Common myeloid progenitor, CD34-positive (primary cell): ENCODE results near the gene TMEM132D.

Experiments used
- CTCF ChIA-PET: fragments of 350-600 bp; sonication (Branson Sonifier 250); formaldehyde crosslinking; loops from one replicate; lab custom pipeline; 2021; ENCODE audit warnings: antibody characterized with exemption; lab: Charles Lee
- POLR2A ChIA-PET: fragments of 350-600 bp; sonication (Branson Sonifier 250); formaldehyde crosslinking; loops from one replicate; lab custom pipeline; 2021; ENCODE audit warnings: antibody characterized with exemption; lab: Charles Lee
- DNase-seq, 3 donors: peaks; one replicate each; pipeline versions ENCODE4 v3.0.0 to v3.0.0-alpha.2; 2013
- H3K27ac ChIP-seq, 2 experiments: 1 replicate in 1 of 2; 2 replicates in 1 of 2; pipeline ENCODE4 v1.7.0; 2013; ENCODE audit warnings: inconsistent platforms in 2 of 2, low read length in 2 of 2, mild to moderate bottlenecking in 2 of 2, low read depth in 1 of 2, moderate library complexity in 1 of 2; ENCODE audit not compliant: severe bottlenecking in 2 of 2, insufficient read depth in 1 of 2, poor library complexity in 1 of 2
- H3K27me3 ChIP-seq, 5 experiments: replicated peaks in 2 of 5; 1 replicate in 3 of 5; 2 replicates in 2 of 5; pipeline versions ENCODE4 v1.6.1 to v1.7.0; 2013; ENCODE audit warnings: low read length in 4 of 5, mild to moderate bottlenecking in 2 of 5, moderate library complexity in 2 of 5, inconsistent platforms in 1 of 5; ENCODE audit not compliant: insufficient read depth in 5 of 5, control insufficient read depth in 4 of 5
- H3K36me3 ChIP-seq, 4 experiments: 1 replicate in 2 of 4; 2 replicates in 2 of 4; pipeline versions ENCODE4 v1.6.1 to v1.7.0; 2013; ENCODE audit warnings: low read length in 3 of 4, control low read depth in 1 of 4, mild to moderate bottlenecking in 1 of 4; ENCODE audit not compliant: control insufficient read depth in 4 of 4, insufficient read depth in 4 of 4
- H3K4me1 ChIP-seq, 4 experiments: 1 replicate in 3 of 4; 2 replicates in 1 of 4; pipeline versions ENCODE4 v1.6.1 to v1.7.1; 2013; ENCODE audit warnings: low read length in 3 of 4, mild to moderate bottlenecking in 3 of 4, control low read depth in 1 of 4, inconsistent platforms in 1 of 4, moderate library complexity in 1 of 4; ENCODE audit not compliant: control insufficient read depth in 4 of 4, insufficient read depth in 4 of 4; ENCODE audit errors: control extremely low read depth in 1 of 4
- H3K4me3 ChIP-seq, 7 experiments: 1 replicate in 4 of 7; 2 replicates in 3 of 7; pipeline versions ENCODE4 v1.5.1 to v1.7.0; 2013; ENCODE audit warnings: mild to moderate bottlenecking in 7 of 7, low read length in 6 of 7, moderate library complexity in 6 of 7, inconsistent platforms in 2 of 7, low read depth in 2 of 7, control low read depth in 1 of 7; ENCODE audit not compliant: insufficient read depth in 4 of 7, control insufficient read depth in 1 of 7; ENCODE audit errors: extremely low read depth in 1 of 7
- H3K9me3 ChIP-seq, 5 experiments: 1 replicate in 4 of 5; 2 replicates in 1 of 5; pipeline versions ENCODE4 v1.6.1 to v1.7.1; 2013; ENCODE audit warnings: low read length in 4 of 5, mild to moderate bottlenecking in 2 of 5, inconsistent platforms in 1 of 5, low read depth in 1 of 5, moderate library complexity in 1 of 5; ENCODE audit not compliant: control insufficient read depth in 4 of 5, insufficient read depth in 2 of 5; ENCODE audit errors: control extremely low read depth in 1 of 5
- WGBS: methylation state at CpG from one replicate; pipeline ENCODE4 v1.1.5; 2013; ENCODE audit not compliant: insufficient coverage; 5-methylcytosine and 5-hydroxymethylcytosine counted together

Gene TMEM132D

DNA sequence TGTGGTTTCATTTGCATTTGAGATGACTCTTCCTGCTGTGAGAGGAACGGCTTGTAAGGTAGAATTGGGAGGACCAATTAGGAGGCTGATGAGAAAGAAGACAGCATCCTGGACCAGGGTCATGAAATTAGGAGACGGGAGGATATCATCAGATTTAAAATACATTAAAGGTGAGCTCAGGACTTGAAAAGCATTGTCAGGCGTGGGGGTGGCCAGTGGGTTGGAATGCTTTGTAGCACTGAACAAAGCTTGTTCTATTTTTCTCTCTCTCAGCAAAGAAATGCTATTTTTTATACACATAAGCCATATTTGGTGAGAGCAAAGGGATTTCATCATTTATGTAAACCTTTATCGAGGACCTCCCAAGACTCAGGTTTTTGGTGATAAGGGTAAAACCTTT is 157.5 kb downstream of the TMEM132D start:
- H3K4me3 ChIP-seq: no peak overlapping the region
- no peaks in the 10 kb centered on the region for H3K36me3 ChIP-seq
- H3K4me1 ChIP-seq: no peaks in the 10 kb centered on the region
- ChIA-PET CTCF (no interaction called here), POLR2A (no interaction called here)
- no peak overlapping the region for H3K27ac ChIP-seq
- DNase-seq: no peak
- H3K9me3 ChIP-seq: no peaks in the 10 kb centered on the region
- no peaks in the 10 kb centered on the region for H3K27me3 ChIP-seq
- 75% methylated on average over 1 of the region's 4 CpGs for WGBS

DNA sequence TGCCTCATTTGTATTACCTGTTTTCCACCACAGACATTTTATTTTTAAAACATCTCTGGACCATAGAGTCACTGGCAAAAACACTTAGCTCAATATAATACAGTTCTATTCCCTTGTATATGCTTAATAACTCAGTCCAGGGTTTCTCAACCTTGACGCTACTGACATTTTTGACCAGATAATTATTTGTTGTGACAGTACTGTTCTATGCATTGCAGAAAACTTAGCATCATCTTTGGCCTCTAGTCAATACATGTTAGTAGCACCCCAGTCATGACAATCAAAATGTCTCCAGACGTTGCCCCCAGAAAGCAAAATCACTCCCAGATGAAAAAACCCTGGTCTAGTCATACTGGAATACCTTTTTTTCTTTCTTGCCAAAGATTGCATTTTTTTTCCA is 174.7 kb downstream of the TMEM132D start:
- Histone ChIP-seq H3K9me3 (peaks cover 0 to 2% (median 0%) of the 10 kb centered on the region in 5 experiments), H3K4me1 (no peaks in the 10 kb centered on the region), H3K4me3 (no peak overlapping the region), H3K27ac (no peak overlapping the region), H3K36me3 (no peaks in the 10 kb centered on the region), H3K27me3 (no peaks in the 10 kb centered on the region)
- CTCF ChIA-PET: no interaction called here
- WGBS: 70% methylated on average over 1 of the region's 2 CpGs
- DNase-seq: no peak
- POLR2A ChIA-PET: no interaction called here

DNA sequence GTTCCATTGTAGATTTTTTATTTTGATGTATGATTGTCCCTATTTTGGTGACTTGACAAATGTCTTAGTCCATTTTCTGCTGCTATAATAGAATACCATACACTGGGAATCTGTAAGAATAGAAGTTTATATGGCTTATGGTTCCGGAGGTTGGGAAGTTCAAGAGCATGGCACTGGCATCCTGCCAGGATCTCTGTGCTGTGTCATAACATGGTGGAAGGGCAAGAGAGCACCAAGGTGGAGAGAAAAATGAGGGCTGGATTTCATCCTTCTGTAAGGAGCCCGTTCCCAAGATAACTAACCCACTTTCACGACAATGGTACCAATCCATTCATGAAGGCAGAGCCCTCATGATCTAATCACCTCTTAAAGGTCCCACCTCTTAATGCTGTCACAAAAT is 176.7 kb downstream of the TMEM132D start:
- ChIA-PET POLR2A (no interaction called here), CTCF (no interaction called here)
- Histone ChIP-seq H3K9me3 (no peaks in the 10 kb centered on the region), H3K27me3 (no peaks in the 10 kb centered on the region), H3K4me1 (no peaks in the 10 kb centered on the region), H3K36me3 (no peaks in the 10 kb centered on the region), H3K4me3 (no peak overlapping the region), H3K27ac (no peak overlapping the region)
- 94% methylated on average over 3 of the region's 3 CpGs for WGBS
- no peak for DNase-seq

DNA sequence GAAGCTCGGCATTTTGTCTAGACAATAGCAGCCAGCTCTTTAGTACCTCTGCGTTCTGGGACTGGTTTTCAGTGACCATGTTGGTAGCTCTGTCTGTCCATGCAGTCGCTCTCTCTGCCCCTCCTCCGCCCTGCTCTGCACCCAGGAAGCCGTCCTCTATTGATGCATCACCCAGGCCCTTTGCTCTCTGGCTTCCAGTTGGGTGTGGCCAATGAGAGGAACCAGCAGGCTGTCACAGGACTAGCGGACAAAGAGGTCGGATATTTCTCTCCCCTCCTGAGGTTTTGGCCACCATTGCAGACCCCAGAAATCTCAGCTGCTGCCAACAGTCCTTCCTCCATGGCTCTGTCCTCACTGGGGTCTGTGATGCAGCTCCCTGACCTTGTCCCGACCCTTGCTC is 180.6 kb downstream of the TMEM132D start:
- CTCF ChIA-PET: no interaction called here

DNA sequence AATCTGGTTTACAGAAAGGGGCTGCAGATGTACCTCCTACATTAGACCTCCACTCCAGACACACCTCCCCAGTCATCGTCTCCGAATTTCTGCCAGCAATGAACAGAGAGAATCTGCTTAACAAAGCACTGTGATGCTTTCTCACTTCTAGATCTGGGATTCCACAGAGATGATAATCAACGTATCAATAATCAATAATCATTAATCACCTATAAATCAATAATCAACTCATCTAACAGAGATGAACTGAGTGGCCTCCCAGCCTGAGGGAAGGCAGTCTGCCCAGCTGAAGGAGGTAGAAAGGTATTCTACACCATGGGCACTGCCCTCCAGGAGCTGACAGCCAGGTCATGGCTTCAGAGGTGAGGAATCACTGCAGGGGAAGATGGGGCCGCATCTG is 183.2 kb downstream of the TMEM132D start:
- Histone ChIP-seq H3K27ac (no peak overlapping the region), H3K9me3 (no peaks in the 10 kb centered on the region), H3K4me1 (no peaks in the 10 kb centered on the region), H3K27me3 (no peaks in the 10 kb centered on the region), H3K36me3 (no peaks in the 10 kb centered on the region), H3K4me3 (no peak overlapping the region)
- ChIA-PET CTCF (no interaction called here), POLR2A (no interaction called here)
- WGBS: 100% methylated on average over 3 of the region's 4 CpGs
- DNase-seq: no peak

More for the DNA sequence above, 180.6 kb downstream of the TMEM132D start:
- Histone ChIP-seq H3K36me3 (no peaks in the 10 kb centered on the region), H3K4me3 (no peak overlapping the region), H3K9me3 (no peaks in the 10 kb centered on the region), H3K4me1 (no peaks in the 10 kb centered on the region), H3K27ac (no peak overlapping the region), H3K27me3 (no peaks in the 10 kb centered on the region)
- 92% methylated on average over 8 of the region's 8 CpGs for WGBS
- POLR2A ChIA-PET: no interaction called here
- DNase-seq: no peak

DNA sequence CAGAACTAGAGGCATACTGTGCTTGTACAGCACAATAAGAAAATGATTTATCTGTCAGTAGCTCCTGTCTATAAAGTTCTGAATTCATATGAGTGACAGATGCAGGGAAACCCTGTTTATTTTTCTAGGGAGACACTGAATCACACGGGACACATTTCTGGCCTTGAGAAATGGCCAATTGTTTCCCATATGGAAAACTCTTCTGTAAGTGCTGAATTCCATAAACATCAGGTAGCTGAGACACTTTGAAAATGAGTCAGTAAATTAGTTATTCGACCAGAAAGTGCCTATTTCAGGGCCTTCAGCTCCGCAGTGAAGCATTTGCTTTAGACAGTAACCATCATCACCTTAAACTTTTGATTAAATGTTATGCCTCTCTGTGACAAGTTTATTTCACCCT is 184.4 kb downstream of the TMEM132D start:
- Histone ChIP-seq H3K4me3 (no peak overlapping the region), H3K9me3 (no peaks in the 10 kb centered on the region), H3K36me3 (no peaks in the 10 kb centered on the region), H3K4me1 (no peaks in the 10 kb centered on the region), H3K27me3 (no peaks in the 10 kb centered on the region), H3K27ac (no peak overlapping the region)
- ChIA-PET POLR2A (no interaction called here), CTCF (no interaction called here)
- no peak for DNase-seq
- 22% methylated on average over 1 of the region's 3 CpGs for WGBS

DNA sequence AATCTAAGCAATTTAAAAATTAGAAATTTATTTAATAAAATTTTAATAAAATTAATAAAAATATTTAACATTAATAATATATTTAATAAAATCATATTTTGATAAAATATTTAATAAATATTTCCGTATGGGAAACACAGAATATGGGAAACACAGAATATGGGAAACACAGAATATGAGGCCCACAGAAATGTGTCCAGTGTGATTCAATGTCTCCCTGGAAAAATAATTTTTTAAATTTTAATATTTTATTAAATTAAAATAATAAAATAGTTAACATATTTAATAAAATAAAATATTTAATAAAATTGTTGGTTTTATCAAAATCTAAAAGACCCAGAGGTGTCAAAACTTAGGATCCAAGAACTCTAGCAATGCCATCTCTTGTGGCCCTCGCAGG is 186.4 kb downstream of the TMEM132D start:
- peaks cover 0 to 4% (median 0%) of the 10 kb centered on the region in 5 experiments for H3K9me3 ChIP-seq
- H3K36me3 ChIP-seq: no peaks in the 10 kb centered on the region
- no peaks in the 10 kb centered on the region for H3K4me1 ChIP-seq
- CTCF ChIA-PET: no interaction called here
- POLR2A ChIA-PET: no interaction called here
- DNase-seq: no peak
- no peaks in the 10 kb centered on the region for H3K27me3 ChIP-seq
- no peak overlapping the region for H3K27ac ChIP-seq
- H3K4me3 ChIP-seq: no peak overlapping the region
- 100% methylated on average over 1 of the region's 2 CpGs for WGBS
